ENCODE results near the gene VWA5B1.

Gene VWA5B1

GRCh38 chr1:20386323-20387081, 95.8 kb downstream of the VWA5B1 start:
- peak; percentile 31 for DNase-seq (ENCODE audit: low spot score)

- no peak for DNase-seq (ENCODE audit: low spot score)
These were observed 98.9 kb downstream of the VWA5B1 start for GRCh38 chr1:20389571-20389970.

- no peak for DNase-seq (ENCODE audit: low spot score)
These were observed 100.1 kb downstream of the VWA5B1 start for GRCh38 chr1:20390589-20391331.

- no peak for DNase-seq (ENCODE audit: low spot score)
These were observed 104.6 kb downstream of the VWA5B1 start for GRCh38 chr1:20395255-20395654.

- no peak for DNase-seq (ENCODE audit: low spot score)
These were observed 108.1 kb downstream of the VWA5B1 start for GRCh38 chr1:20398744-20399143.

- DNase-seq (ENCODE audit: low spot score) = no peak
These were observed 108.5 kb downstream of the VWA5B1 start for GRCh38 chr1:20399196-20399595.

- DNase-seq (ENCODE audit: low spot score) = no peak
These were observed 109.0 kb downstream of the VWA5B1 start for GRCh38 chr1:20399606-20400180.

GRCh38 chr1:20400341-20401177, 109.9 kb downstream of the VWA5B1 start:
- DNase-seq (ENCODE audit: low spot score) = no peak

- DNase-seq (ENCODE audit: low spot score) = no peak
These were observed 110.8 kb downstream of the VWA5B1 start for GRCh38 chr1:20401405-20402010.

- no peak for DNase-seq (ENCODE audit: low spot score)
These were observed 112.1 kb downstream of the VWA5B1 start for GRCh38 chr1:20402585-20403422.

- DNase-seq (ENCODE audit: low spot score) = no peak
These were observed 112.9 kb downstream of the VWA5B1 start for GRCh38 chr1:20403423-20404145.

- DNase-seq (ENCODE audit: low spot score) = no peak
These were observed 113.8 kb downstream of the VWA5B1 start for GRCh38 chr1:20404466-20404865.

All from globus pallidus (tissue), 1 donor.